HFF-Myc (cell line): ENCODE measurements around the gene DLL1.

ENCODE experiments used
- DNase-seq: peaks from one replicate; pipeline ENCODE4 v3.0.0-alpha.2; 2011; ENCODE audit warnings: low read depth; ENCODE audit errors: extremely low read depth
- H3K4me3 ChIP-seq: replicated peaks from 2 replicates; pipeline ENCODE4 v1.5.1; 2011; ENCODE audit warnings: low read depth, mild to moderate bottlenecking, control low read depth, low read length
- CTCF ChIP-seq: IDR thresholded peaks from 2 replicates; pipeline ENCODE4 v1.5.1; 2012; ENCODE audit warnings: mild to moderate bottlenecking, low read depth, low read length, control low read depth; ENCODE audit errors: missing control alignments

Gene DLL1

GRCh38 chr6:170277893-170278742, 12.8 kb downstream of the DLL1 start:
- no peak overlapping the region for H3K4me3 ChIP-seq
- no peak for TF ChIP-seq CTCF

DNA sequence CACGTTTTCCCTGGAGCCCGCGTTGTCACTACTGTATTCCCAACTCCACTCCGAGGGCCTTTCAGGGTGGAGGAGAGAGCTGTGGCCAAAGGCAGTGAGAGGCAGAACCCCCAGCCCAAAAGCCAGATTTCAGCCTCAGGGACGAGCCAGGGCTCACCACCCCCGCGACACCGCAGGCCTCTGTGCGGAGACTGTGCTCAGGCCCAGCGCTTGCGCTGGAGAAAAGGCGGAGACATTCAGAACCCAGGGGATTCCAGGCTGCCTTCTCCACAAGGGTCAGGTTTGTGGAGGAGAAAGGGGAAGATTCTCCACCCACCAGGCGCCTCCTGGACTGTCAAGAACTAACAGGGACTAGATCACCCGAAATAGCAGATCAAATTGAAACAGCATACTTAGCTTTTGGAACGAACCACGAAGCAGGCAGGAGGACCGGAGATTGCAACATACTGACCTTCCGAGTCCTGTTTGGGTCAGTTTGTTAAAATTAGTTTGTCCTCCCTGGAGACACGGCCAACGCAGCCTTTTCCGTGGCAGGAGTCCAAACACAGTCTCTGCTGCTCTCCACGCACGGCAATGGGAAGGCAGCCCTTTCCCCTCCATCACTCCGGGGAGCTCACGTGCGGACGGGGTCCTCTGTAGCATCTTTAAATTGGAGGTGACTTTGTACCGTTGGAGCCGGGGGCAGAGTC, 14.4 kb downstream of the DLL1 start:
- no peak for TF ChIP-seq CTCF
- DNase-seq: no peak
- H3K4me3 ChIP-seq: no peak overlapping the region

More at GRCh38 chr6:170277893-170278742, 12.8 kb downstream of the DLL1 start:
- DNase-seq: no peak

DNA sequence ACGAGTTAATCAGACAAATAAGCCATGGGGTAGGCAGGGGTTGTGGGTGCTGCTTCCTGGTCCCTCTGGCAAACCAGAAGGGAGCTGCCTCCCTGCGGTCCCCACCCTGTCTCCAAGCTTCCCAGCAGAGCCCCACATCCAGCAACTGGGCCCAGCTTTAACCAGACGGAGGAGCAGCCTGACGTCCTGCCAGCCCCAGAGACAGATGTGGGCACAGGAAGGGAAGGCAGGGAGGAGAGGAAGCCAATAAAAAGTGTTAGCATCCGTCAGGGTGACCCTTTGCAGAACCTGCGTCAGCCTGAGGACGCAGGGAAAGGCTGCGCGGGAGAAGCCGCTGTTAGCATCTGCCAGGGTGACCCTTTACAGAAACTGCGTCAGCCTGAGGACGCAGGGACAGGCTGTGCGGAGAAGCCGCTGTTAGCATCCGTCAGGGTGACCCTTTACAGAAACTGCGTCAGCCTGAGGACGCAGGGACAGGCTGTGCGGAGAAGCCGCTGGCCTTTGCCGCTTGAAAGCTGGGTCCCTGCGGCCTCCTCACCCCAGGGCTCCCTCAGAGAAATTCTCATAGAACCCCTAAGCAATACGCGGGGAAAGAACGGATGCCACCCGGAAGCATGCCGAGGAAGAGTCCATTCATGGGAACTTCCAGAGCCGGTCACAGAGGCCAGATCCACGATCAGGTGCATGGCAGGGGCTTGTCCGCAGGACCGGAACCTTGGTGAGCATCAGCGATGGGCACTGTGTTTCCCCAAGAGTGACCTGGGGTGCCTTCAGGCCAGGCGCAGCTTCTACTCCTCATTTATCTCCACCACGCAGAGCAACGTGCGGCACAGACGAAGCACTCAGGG, 15.9 kb downstream of the DLL1 start:
- no peak overlapping the region for H3K4me3 ChIP-seq
- no peak for TF ChIP-seq CTCF
- DNase-seq: no peak

DNA sequence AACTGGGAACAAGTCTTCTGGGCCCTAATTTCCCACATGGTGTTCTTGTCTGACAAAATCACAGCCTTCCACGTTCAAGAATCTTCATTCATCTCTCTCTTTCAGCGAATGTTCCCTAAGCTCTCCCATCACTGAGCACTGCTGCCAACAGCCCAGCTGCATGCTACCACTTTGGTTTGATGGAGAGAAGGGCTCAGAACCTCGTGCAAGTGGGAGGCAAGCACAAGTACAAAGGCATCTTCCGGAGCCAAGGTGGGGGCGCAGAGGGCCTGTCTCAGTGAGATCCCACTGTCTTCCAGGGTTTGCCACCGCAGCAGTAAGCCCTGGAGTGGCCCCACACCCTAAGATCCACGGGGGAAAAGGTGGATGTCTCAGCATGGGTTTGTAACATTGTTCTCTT, 17.2 kb downstream of the DLL1 start:
- no peak overlapping the region for H3K4me3 ChIP-seq
- DNase-seq: no peak
- TF ChIP-seq CTCF: no peak

GRCh38 chr6:170273191-170273590, 17.7 kb downstream of the DLL1 start:
- H3K4me3 ChIP-seq: no peak overlapping the region
- TF ChIP-seq CTCF: no peak
- DNase-seq: no peak

DNA sequence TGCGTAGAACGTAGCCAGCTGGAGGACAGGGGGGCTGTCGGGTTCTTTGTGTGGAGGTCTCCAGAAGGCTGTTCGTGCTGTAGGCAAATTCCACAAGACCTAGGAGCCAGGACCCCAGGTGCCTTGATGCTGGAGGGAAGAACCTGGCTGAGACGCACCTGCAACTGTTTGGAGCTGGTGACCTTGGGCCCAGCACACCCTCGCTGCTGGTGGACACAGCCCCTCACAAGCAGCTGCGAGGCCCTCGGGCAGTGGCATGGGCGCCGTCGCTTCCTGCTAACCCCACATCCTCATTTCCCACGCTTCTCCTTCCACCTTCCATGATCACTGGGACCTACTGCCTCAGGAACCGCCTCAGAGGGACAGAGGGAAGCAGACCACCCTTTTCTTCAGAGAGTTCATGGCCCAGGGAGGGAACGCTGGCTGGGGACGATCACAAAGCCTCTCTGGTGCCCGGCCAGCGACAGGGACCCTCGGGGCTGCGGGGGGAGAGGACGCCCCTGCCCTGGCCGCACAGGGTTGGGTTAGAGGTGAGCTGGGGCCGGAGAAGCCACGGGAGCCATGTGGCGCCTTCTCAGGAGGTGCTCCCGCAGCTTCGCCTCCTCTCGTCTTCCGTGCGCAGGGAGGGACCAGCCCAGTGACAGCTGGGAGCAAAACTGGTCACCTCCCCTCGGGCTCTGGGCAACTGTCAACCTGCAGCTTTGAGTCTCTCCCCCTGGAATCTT, 18.4 kb downstream of the DLL1 start:
- no peak for TF ChIP-seq CTCF
- no peak for DNase-seq
- no peak overlapping the region for H3K4me3 ChIP-seq
